IMR-90 (cell line): ENCODE data around the gene CLBA1. TPM values are rescaled to one million over a fixed set of nuclear protein-coding genes. Genes with fewer than 3 reads are reported as not detected.

Experiments
- SMC3 ChIP-seq: fragments of 150-350 bp; IDR thresholded peaks from 2 replicates; pipeline ENCODE4 v1.6.1; 2016; ENCODE audit warnings: low read depth, mild to moderate bottlenecking, antibody characterized with exemption, low read length, moderate library complexity
- polyA plus RNA-seq, 3 experiments: library from polyadenylated mRNA; depleted of rRNA; stranded (reverse); fragments of >200 nt; gene quantifications; 2 replicates each; pipeline ENCODE4 v1.2.3, GENCODE V29; 2012; ENCODE audit warnings: low replicate concordance in 1 of 3
- total RNA-seq: library from RNA; depleted of rRNA; stranded (reverse); fragments of >200 nt; gene quantifications from 2 replicates; pipeline ENCODE4 v1.2.3, GENCODE V29; 2012
- TF ChIP-seq, protein P1 (sequence below): fragments of 150-350 bp; IDR thresholded peaks from 2 replicates; pipeline ENCODE4 v1.6.1; 2017; ENCODE audit warnings: mild to moderate bottlenecking, antibody characterized with exemption, low read length, low read depth

CLBA1 gene
- total and polyA plus RNA-seq, 2 of the 4 experiments (the other 2 are of a cell fraction), result 2.7 to 6.2 TPM

DNA sequence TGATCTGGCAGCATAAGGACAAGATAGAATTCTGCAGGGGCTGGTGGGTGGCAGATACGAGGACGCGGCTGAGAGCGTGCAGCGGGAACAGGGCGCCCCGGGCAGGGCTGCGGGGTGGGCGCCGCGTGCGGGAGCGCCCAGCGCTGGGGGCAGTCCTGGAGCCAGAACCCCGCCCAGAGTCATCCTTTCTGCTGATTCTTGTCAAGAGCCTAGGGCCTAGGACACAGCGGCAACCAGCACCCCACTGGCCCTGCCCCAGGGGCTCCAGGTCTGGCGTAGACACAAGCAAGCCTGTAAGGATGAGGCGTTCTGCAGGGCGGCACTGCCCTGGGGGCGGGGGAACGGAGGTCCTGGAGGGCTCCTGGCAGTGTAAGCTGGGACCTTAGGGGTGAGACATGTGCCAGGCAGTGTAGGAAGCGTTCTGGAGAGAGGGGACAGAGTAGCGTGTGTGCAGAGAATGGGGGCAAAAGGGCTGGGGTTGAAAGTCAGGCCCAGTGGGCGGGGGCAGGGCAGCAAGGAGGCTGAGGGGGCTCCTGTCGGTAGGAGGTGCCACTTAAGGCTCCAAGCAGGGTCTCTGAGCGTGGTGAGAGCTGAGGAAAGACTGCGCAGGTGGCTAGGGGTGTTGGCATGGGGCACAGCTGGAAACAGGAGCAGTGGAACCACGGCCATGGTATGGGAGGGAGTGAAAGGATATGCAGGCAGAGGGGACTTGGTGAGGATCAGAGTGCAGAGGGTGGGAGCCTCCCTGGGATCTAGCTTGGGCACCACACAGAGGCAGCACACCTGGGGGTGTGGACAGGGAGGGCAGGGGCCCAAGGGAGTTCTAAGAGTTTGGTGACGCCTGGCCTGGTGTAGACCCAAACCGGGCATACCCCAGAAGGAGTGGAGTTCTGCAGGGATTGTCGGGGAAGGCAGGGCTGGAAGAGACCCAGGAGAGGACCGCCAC is 6.6 kb upstream of the CLBA1 start (continued):
- TF ChIP-seq, protein P1, sequence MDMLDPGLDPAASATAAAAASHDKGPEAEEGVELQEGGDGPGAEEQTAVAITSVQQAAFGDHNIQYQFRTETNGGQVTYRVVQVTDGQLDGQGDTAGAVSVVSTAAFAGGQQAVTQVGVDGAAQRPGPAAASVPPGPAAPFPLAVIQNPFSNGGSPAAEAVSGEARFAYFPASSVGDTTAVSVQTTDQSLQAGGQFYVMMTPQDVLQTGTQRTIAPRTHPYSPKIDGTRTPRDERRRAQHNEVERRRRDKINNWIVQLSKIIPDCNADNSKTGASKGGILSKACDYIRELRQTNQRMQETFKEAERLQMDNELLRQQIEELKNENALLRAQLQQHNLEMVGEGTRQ, result no peak
- no peak for TF ChIP-seq SMC3
